Activated gamma-delta T cell treated with anti-CD3 and anti-CD28 coated beads, Interleukin-2, amount 50 U/mL, for 16 hours (primary cell): ENCODE results near the gene TSPAN4.
A peak's percentile ranks its signal among the peaks of the same experiment; 100 is the strongest.

Experiments used
- DNase-seq: peaks from one replicate; pipeline ENCODE4 v3.0.0-alpha.2; 2020; ENCODE audit warnings: low read depth

The TSPAN4 gene

DNA sequence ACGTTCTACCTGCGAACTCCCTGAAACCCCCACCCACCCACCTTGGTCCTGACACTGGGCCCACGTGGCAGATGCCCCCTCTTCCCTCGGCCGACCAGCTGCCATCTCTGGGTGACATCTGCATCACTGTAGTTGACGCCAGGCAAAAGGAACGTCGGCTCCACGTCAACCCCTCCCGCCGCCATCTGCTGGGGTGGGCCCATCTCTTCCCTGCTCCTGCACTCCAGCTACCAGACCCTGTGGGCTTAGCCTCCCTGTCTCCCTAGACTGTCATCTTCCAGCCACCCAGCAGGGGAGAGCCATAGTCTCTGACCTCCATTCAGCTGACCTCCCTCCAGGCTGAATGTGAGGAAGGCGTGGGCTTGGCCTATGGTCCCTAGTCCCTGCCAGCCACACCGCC, 46.6 kb downstream of the TSPAN4 start:
- no peak for DNase-seq

DNA sequence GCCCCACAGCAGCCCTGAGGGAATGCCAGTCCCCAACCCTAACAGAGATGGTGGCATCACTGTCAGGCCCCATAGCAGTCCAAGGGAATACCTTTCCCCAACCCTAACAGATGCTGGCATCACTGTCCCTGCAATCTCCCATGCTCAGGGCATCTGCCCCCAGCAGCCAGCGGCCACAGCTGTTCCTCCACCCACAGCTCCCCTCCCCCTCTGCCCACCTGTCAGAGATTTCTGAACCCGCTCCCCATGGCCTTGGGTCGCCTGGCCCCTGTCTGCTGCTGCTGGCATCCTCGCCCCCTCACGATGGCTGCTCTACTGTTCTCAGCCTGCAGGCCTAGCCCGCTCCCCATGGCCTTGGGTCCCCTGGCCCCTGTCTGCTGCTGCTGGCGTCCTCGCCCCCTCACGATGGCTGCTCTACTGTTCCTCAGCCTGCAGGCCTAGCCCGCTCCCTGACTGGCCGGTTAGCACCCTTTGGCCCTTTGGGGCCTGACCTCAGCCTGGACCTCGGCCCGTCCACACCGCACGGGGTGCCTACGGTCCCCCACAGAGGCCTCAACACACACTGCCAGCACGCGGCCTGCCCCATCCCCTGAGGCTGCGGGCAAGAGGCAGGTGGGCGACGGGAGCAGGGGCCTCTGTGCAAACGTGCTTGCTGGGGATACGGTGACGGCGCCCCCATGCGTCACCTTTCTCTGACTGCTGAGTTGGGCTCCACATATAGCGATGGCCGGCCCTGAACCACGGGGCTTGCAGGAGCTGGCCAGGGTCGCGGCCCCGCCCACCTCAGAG, 47.2 kb downstream of the TSPAN4 start:
- DNase-seq, result no peak

DNA sequence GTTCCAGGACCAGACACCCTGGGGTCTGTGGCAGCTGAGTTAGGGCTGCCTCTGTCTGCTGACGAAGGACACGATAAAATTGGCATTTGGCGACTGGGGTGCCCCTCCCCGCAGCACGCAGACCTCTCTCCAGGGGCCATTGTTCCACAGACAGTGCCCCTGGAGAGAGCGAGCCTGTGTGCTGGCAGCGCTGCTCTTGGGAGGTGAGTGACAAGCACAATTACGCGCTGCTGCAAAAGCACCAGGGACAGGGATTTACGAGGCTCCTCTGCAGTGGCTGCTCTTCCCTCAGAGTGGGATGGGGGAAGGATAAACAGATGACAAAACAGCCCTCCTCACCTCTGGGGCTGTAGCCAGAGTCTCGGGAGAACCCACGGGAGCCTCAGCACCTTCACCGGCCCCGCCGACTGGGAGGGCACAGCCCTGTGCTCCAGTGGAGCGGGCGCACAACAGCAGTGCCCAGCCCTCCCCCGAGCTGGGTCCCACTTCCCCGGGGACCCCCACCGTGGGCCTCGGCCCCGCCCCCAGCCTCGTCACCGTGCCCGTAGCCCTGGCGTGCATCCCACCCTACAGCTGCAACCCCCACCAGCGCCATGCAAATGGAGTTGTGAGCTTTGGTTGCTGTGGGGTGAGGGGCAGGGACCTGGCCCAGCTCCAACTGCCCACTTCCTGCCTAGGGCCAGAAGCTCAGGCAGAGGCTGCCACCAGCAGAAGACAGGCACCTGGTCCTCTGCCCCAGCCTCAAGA, 48.3 kb downstream of the TSPAN4 start:
- DNase-seq, result no peak

DNA sequence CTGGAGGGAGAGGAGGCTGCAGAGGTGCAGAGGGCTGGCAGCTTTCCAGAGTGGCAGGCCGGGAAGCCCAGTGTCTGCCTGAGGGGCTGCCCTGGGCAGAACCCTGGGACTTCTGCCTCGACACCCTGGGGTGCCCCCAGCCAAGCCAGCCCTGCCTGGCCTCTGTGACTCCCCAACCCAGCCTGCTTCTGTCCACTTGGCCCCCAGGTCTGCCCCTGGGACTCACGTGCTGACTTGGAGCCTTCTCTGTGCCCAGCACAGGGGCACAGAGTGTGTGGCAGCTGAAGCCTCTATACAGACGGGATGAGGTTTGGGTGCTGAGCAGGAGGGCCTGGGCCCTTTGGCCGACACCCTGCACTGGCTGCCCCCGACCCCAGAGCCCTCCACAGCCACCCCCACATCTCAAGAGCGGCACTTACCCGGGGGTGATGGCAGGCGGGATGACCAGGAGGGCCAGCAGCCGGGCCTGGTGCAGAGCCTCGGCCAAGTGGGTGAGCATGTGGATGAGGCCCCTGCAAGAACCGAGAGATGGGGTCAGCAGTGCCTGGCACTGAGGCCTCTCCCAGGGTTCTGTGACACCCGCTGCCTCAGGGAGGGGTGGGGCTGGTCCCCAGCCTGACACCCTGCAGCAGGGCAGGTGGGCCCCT, 50.5 kb downstream of the TSPAN4 start:
- DNase-seq, result no peak

DNA sequence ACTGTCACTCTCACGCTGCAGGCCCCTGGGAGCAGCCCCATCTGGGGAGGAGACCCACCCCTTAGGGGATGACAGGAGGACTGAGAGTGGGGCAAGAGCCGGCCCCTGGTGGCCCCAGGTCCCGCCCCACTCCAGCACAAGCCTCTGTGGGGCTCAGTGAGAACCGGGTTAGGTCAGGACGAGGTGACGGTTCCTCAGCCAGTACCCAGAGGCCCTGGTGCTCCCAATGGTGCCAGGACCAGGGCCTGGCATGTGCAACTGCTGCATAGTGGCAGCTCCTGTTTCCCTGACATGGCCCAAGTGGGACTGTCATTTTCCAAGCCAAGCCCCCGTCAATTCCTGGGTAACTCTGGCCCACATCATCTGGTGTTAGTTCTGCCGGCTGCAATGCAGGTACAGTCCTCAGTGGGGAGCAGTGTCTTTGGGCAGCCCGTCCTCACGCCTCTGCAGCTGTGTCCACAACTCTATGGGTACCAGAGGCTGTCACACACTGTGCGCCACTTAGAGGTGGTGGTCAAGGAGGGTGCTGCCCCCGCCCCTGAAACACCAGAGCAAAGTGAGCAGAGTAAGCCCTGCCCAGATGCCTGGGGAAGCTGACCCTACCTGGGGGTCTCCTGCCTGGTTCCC, 52.0 kb downstream of the TSPAN4 start:
- no peak for DNase-seq

DNA sequence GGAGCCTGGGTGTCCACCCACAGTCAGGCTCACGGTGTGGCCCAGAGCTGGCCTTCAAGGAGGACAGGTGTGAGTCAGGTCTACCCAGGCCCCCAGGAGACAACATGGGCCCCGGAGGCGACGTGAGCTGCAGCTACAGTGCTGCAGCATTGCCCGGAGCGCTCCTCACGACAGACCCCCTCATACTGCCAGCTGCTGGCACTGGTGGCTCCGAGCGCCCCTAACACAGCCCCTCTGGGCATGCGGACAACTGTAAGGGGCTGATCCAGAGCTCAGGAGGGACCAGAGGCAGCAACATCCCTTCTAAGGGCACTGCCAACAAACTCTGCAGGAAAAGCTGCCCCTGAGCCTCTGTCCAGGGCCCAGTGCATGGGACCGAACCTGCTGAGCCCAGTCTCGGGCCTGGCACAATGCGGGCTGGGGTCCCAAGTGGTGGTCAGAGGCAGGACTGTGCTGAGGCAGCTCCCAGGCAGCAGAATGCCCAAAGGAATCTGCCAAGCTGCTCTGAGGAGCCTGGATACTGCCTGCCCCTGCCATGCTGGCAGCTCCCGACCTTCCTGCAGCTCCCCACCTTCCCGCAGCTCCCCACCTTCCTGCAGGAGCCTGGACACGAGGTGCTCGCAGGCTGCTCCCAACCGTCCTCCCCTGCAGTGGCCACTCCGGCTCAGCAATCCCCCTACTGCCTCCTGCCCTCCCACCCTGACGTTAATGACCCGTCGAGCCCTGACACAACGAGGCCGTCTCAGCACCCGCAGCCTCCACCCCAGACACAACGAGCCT, 52.9 kb downstream of the TSPAN4 start:
- no peak for DNase-seq

DNA sequence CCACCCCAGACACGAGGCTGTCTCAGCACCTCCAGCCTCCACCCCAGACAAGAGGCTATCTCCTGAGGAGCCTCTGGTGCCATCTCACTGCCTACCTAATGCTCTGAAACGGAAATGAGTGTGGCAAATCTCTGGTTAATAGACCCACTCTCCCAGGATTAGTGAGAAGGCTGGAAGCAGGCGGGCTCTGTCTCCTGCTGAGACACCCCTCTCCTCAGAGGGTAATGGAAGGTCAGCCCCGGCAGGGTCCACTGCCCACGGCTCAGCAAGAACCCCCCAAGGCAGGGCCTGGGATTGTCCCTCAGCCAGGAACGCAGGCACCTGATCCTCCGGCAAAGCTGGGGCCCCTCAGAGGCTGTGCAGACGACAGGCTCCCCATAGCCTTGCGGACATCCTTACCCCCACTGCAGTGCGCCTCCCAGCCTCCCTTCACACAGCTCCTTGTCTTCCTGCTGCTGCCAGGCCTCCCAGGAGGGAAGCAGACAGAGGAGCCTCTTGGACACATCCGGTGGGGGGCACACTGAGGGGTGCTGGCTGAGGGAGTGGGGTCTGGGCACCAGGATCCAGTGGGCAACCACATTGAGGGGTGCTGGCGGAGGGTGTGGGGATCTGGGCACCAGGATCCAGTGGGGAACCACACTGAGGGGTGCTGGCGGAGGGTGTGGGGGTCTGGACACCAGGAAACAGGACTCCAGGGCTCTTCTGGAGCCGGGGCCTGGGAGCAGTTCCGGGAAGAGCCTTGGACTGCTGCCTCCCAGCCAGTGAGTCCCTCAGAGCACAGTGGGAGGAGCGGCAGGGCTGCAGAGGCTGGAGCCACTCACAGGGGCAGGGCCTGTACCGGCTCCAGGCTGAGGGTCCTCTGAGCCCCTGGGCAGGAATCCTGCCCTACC, 54.8 kb downstream of the TSPAN4 start:
- no peak for DNase-seq

DNA sequence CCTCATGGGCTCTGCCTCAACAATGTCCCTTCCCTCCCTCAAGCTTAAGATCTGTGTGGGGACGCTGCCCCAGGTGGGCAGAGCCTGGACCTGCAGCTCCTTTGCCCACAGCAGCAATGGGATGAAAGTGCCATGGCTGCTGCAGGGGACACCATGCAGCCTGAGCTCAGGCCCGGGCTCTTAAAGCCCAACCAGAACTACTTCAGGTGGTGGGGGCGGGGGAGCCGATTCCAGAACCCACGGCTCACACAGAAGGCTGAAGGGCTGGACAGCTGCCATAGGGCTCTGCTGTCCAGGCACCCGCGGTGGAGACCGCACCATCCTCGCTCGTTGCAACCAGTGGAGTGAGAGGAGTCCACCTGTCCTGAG, 55.5 kb downstream of the TSPAN4 start:
- DNase-seq, result no peak

DNA sequence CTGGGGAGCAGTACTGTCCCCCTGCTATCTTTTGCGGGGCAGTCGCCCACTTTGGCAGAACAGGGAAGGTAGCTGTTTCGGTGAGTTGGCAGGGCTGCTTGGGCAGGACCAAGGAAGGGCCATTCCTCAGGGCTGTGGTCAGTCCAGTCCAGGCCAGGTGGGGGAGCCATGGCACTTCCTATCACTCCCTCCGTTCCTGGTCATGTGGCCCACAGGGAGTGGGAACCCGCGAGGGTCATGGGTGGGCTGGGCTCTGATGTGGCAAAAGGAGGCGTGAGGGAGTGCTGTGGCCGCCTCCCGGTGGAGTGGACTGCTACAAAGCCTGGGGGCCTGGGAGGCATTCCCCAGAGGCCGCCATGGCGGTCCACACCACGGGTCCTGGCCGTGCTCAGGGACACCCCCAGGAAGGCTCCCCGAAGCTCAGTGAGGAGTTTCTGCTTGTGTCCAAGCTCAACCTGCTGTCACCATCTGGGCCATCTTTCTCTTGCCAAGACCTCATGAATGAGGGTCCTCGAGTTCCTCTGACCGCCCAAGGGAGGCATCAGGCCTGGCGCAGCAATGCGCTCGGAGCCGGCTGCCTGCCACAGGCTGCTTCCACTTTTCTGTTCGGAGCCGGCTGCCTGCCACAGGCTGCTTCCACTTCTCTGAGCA, 56.0 kb downstream of the TSPAN4 start:
- DNase-seq, result no peak

DNA sequence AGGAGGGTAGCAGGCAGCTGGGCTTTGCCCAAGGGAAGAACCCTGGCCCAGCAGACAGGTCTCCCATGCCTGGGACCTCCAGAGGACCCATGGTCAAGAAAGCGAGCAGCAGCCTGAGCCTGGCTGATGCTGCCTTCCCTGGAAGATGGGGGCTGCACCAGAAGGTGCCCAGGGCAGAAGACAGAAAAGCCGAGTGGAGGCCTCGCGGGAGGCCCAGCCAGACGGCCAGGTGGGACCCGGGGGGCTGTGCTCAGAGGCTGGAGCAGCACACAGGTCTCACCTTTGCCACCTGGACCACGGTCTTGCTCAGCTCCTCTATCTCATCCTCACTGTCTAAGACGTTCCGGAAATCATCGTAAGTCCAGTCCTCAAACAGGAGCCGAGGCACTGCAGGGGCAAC, 57.1 kb downstream of the TSPAN4 start:
- no peak for DNase-seq

DNA sequence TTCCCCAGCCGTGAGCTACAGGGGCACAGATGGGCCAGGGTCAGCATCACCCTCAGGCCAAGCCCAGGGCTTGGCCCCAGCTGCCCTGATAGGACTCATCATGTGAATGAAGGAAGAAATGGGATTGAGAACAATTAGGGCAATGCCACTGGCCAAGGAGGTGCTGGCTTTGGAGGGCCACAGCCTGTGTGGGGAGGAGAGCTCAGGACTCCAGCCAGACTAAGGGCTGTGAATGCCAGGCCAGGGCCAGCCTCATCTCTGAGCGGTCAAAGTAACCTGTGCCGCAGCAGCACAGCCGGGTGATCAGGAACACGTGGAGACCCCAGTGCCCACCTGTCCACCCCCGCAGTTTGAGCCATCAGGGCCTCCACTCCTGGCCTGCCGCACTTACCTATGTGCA, 57.9 kb downstream of the TSPAN4 start:
- DNase-seq, result no peak

DNA sequence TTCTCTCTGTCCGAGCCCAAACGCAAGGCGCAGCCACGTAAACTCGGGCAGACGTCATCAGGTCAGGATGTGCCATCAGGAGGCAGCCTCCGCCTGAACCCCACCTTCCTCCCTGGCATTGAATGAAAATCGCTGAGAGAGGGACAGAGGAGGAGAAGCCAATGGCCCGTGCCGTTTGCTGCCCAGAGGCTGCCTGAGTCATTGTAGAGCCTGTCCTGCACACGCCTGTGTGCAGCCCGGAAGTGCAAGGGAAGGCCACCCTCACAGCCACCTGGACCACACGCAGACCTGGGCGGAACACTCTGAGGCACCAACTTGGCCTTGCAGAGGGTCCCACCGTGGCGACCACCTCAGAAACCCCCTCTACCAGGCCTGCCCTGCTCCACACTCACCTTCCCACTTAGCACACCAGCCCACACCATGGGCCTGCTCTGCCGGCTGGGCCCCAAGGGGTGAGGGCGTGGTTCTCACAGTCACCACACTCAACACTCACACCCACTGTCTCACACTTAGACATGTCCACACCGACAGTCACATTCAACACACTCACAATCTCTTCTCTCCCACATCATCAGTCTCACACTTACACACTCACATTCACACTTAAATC, 58.9 kb downstream of the TSPAN4 start:
- no peak for DNase-seq

DNA sequence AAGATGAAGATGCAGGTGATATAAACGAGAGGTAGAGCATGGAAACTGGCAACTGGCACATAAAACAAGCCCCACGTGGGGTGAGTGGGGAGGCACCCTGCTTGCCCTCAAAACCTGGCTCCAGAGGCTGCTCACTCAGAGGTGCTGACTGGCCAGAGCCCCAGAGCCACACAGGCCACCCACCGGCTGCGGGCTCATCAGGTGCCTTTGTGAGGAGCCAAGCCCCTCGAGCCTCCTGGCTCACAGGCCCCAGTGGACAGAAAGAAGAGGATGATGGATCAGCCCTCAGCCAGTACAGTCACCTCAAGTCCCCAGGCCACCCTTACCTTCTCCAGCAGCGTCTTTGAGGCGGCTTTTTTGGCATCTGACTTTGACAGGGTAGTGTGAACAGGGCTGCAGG, 61.7 kb downstream of the TSPAN4 start:
- DNase-seq, result no peak

DNA sequence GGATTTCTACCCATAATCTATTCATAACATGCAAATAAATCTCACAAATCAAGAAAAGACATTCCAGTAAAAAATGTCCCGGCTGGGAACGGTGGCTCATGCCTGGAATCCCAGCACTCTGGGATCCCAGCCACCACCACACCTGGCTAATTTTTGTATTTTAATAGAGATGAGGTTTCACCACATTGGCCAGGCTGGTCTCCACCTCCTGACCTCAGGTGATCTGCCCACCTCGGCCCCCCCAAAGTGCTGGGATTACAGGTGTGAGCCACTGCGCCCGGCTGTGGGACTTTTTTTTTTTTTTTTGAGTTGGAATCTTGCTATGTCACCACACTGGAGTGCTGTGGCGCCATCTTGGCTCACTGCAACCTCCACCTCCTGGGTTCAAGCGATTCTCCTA, 63.3 kb downstream of the TSPAN4 start:
- DNase-seq, result no peak

DNA sequence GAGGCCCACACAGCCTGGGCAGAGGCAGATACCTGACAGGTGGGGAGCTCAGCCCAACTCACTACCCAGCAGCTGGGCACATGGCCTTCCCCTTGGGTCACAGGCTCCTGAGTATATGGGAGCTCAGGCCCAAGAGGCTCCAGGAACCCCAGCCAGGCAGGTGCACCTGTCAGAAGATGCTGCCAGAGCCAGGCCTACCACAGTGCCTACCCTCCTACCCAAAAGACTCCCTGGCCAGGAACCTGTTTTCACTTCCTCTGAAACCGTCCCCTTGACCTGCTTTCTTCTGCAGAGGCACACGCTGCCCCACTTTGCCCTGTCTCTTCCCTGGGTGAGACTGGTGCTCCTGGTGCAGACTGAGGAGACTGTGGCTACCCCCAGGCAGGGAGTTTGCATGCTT, 65.0 kb downstream of the TSPAN4 start:
- DNase-seq, result no peak

DNA sequence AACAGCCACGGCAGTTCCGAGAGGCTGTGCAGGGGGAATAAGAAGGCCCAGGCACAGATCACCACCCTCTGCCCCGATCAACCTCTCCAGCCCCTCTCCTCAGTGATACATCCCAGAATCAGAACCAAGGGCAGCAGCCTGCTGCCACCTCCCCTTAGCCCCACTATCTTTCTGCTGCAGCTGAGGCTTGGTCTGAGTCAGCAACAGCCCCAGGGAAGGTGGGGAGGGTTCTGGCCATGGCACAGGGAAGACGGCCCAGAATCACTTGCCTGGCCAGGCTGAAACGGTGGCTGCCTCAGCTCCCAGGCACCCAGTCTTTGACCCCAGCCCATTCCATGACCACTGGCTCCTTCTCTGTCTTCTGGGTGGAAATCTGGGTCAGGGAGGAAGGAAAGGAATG, 65.6 kb downstream of the TSPAN4 start:
- DNase-seq, result no peak

DNA sequence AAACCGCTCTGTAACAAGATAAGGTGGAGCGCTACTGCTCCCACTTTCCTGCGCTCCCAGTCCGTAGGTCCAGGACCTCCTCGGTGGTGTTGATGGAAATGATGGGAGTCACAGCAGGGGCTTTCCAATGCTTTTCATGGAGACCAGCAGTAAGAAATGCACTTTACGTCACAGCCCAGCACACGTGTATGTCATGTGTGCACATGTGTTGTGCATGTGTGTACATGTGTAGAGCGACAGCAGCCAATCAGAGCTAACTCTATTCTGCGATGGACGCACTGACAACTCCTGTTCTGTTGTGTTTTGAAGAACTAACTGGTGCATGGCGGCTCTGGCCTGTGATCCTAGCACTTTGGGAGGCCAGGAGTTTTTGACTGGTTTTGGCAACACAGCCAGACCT, 66.8 kb downstream of the TSPAN4 start:
- DNase-seq, result no peak

DNA sequence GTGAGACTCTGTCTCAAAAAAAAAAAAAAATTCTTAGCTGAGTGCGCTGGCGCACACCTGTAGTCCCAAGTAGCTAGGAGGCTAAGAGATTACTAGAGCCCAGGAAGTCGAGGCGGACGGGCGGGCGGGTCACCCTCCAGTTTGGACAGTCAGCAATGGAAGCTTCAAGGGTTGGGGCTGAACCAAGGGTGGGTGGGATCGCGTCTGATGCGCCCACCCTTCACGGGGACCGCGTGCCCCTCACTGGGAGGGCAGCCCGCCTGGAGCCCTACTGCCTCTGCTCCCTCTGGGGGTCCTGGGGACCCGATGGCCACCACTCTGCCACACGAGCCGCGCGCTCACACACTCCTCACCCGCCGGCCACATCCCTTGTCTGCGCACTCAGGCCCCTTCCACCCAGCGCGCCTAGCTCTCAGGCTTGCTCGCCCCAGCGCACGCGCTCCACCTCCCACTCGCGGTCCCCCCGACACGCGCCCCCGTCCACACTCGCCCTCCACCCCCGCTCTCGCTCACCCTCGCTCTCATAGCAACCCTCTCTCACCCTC, 67.5 kb downstream of the TSPAN4 start:
- DNase-seq, result no peak

DNA sequence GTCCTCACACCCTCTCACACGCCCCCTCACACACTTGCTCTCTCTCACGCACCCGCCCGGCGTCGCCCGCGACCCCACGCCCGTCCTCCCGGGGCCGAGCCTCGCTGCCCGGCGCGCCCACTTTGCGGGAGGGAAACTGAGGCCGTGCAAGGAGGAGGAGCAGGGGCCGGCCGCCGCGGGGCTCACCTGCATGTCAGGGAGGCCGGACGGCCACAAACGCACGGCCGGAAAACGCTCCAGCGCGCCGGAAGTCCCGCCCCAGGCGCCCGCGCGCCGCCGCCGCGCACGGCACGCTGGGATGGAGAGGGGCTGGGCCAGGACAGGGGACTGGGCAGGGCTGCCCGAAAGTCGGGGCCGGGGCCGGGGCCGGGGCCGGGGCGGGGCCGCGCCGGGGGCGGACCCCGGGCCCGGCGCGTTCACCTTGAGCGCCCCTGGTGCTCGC, 68.0 kb downstream of the TSPAN4 start, which contains the start of gene CHID1:
Gene CHID1 (minus strand): TSS at position 222 of the 442 bp plus-strand sequence. CDS start 5,994 bp downstream, outside the sequence.
- DNase-seq, result peak; percentile 74
